HG03460 (cell line): ENCODE results near the gene ITSN2.

ENCODE experiments used
- ATAC-seq: cut with Tn5 transposase; IDR thresholded peaks from one replicate; pipeline ENCODE4 v1.9.1; 2021; ENCODE audit not compliant: unreplicated experiment

ITSN2 gene

GRCh38 chr2:24272907-24273306 is 87.4 kb downstream of the ITSN2 start:
- no peak for ATAC-seq

GRCh38 chr2:24272161-24272802 is 88.1 kb downstream of the ITSN2 start:
- ATAC-seq = no peak

GRCh38 chr2:24269265-24269664 is 91.1 kb downstream of the ITSN2 start:
- no peak for ATAC-seq

GRCh38 chr2:24265212-24265611 is 95.1 kb downstream of the ITSN2 start:
- ATAC-seq = no peak

GRCh38 chr2:24262421-24262970 is 97.8 kb downstream of the ITSN2 start:
- ATAC-seq = no peak

- ATAC-seq = no peak
These were observed 98.9 kb downstream of the ITSN2 start for GRCh38 chr2:24261441-24261840.

GRCh38 chr2:24259316-24259715 is 101.0 kb downstream of the ITSN2 start:
- no peak for ATAC-seq

GRCh38 chr2:24258718-24259117 is 101.6 kb downstream of the ITSN2 start:
- no peak for ATAC-seq

- ATAC-seq = no peak
These were observed 106.9 kb downstream of the ITSN2 start for GRCh38 chr2:24253303-24253919.

- no peak for ATAC-seq
These were observed 112.7 kb downstream of the ITSN2 start for GRCh38 chr2:24247592-24247991.

- no peak for ATAC-seq
These were observed 113.2 kb downstream of the ITSN2 start for GRCh38 chr2:24247164-24247563.

GRCh38 chr2:24245986-24246776 is 114.2 kb downstream of the ITSN2 start:
- no peak for ATAC-seq

GRCh38 chr2:24241528-24241927 is 118.8 kb downstream of the ITSN2 start:
- no peak for ATAC-seq

GRCh38 chr2:24239553-24239952 is 120.8 kb downstream of the ITSN2 start:
- no peak for ATAC-seq

- ATAC-seq = no peak
These were observed 122.2 kb downstream of the ITSN2 start for GRCh38 chr2:24238158-24238557.

GRCh38 chr2:24237313-24237712 is 123.0 kb downstream of the ITSN2 start:
- no peak for ATAC-seq

- no peak for ATAC-seq
These were observed 127.0 kb downstream of the ITSN2 start for GRCh38 chr2:24233321-24233720.

- no peak for ATAC-seq
These were observed 128.9 kb downstream of the ITSN2 start for GRCh38 chr2:24231461-24231881.

- no peak for ATAC-seq
These were observed 131.9 kb downstream of the ITSN2 start for GRCh38 chr2:24228470-24228869.

GRCh38 chr2:24225499-24226242 is 134.7 kb downstream of the ITSN2 start:
- ATAC-seq = no peak

- no peak for ATAC-seq
These were observed 137.4 kb downstream of the ITSN2 start for GRCh38 chr2:24222946-24223345.
